Memory B cell (primary cell): Measurements from ENCODE around the gene RUVBL1.

Source experiments
- ATAC-seq: fragments of 150-1000 bp; cut with Tn5 transposase; 2 replicates; pipeline ENCODE4 v1.10.0; 2021; ENCODE audit warnings: low read depth, mild to moderate bottlenecking, moderate library complexity
- DNase-seq, 2 donors: peaks; one replicate each; pipeline ENCODE4 v3.0.0; 2022; ENCODE audit warnings: low spot score in 2 of 2
- H3K27ac Mint-ChIP-seq: one replicate; pipeline ENCODE4 v1.8.0; 2022; ENCODE audit warnings: mild to moderate bottlenecking, moderate library complexity, mixed read lengths
- H3K27me3 Mint-ChIP-seq: one replicate; pipeline ENCODE4 v1.8.0; 2022; ENCODE audit warnings: mixed read lengths
- H3K36me3 Mint-ChIP-seq: one replicate; pipeline ENCODE4 v1.8.0; 2022; ENCODE audit warnings: mild to moderate bottlenecking, mixed read lengths
- H3K4me1 Mint-ChIP-seq: one replicate; pipeline ENCODE4 v1.8.0; 2022; ENCODE audit warnings: mixed read lengths
- H3K4me3 Mint-ChIP-seq: one replicate; pipeline ENCODE4 v1.8.0; 2022; ENCODE audit warnings: mild to moderate bottlenecking, moderate library complexity, mixed read lengths
- H3K9me3 Mint-ChIP-seq: one replicate; pipeline ENCODE4 v1.8.0; 2022; ENCODE audit warnings: mixed read lengths

The RUVBL1 gene

DNA sequence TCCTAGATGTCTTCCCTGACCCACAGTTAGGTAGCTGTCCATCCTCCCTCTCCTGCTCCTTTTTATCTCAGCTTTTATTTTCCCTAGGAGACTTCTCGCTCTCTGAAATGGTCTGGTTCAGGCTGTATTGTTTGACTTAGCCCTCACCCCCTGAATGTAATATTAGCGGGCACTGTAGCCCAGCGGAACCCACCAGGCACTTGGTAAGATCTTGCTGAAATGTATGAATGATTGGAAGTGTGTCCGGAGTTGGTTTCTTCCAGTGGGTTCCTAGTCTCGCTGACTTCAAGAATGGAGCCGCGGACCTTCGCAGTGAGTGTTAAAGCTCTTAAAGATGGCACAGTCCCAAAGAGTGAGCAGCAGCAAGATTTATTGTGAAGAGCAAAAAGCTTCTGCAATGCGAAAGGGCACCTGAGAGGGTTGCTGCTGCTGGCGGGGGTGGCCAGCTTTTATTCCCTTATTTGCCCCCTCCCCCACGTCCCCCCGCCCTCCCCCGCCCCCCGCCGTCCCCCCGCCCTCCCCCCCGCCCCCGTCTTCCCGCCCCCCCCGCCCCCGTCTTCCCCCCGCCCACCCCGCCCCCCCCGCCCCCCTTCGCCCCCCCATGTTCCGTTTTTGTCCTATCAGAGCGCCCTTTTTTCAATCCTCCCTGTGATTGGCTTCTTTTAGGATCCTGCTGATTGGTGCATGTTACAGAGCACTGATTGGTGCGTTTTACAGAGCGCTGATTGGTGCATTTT, 29.0 kb upstream of the RUVBL1 start:
- ATAC-seq (peak; percentile 65), DNase-seq (no peak)
- Mint-ChIP-seq H3K36me3 (peaks cover 9% of the 10 kb centered on the region), H3K27me3 (no peaks in the 10 kb centered on the region), H3K4me1 (peaks cover 12% of the 10 kb centered on the region), H3K9me3 (peaks cover 1% of the 10 kb centered on the region), H3K4me3 (peak overlapping the region; percentile 86), H3K27ac (peak overlapping the region; percentile 89)

DNA sequence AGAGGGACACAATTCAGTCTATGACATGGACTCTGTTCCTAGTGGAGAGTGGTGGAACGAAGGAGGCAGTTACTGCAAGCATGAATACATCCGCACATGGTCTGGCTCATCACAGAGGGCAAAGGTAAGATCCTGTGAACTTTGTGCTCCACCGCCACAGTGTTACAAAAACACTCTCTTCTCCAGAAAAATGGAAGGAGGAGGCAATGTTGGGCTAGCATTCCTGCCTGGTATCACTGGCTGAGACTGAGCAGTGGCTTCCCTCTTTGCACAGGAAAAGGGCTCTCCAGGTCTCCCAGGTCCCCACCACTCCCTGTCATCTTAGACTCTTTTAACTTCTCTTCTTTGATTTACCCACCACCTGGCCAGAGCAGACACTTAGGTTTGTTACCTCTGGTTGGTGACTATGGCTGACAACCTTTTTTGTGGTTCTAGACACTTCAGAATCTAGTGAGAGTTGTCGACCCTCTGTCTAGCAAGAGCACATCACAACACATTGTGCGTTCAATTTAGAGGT, 28.2 kb upstream of the RUVBL1 start:
- ATAC-seq (no peak), DNase-seq (no peak)
- Mint-ChIP-seq H3K9me3 (peaks cover 1% of the 10 kb centered on the region), H3K4me3 (no peak overlapping the region), H3K36me3 (peaks cover 6% of the 10 kb centered on the region), H3K27ac (no peak overlapping the region), H3K27me3 (no peaks in the 10 kb centered on the region), H3K4me1 (peaks cover 12% of the 10 kb centered on the region)

DNA sequence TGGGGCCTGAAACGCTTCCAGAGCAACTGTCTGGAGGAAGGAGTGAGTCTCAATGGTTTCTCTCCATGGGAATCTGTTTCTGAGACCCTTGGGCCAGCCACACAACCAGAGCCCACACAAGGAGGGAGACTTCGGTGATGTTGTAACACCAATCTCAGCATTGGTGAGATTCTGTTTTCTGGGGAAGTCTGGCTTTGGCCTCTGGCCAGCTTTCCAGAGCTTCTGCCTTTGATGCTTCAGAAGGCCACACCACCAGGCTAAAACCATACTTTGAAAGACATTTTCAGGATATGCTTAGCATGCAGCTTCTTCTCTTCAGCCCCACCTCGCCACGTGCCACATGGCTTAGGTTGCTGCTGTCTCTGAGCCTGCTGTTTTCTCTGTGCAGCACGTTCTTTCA, 26.0 kb upstream of the RUVBL1 start:
- DNase-seq (no peak), ATAC-seq (no peak)
- H3K4me3 Mint-ChIP-seq: no peak overlapping the region
- no peak overlapping the region for H3K27ac Mint-ChIP-seq
- H3K36me3 Mint-ChIP-seq: no peaks in the 10 kb centered on the region
- H3K9me3 Mint-ChIP-seq: peaks cover 1% of the 10 kb centered on the region
- peaks cover 6% of the 10 kb centered on the region for H3K4me1 Mint-ChIP-seq
- H3K27me3 Mint-ChIP-seq: no peaks in the 10 kb centered on the region

DNA sequence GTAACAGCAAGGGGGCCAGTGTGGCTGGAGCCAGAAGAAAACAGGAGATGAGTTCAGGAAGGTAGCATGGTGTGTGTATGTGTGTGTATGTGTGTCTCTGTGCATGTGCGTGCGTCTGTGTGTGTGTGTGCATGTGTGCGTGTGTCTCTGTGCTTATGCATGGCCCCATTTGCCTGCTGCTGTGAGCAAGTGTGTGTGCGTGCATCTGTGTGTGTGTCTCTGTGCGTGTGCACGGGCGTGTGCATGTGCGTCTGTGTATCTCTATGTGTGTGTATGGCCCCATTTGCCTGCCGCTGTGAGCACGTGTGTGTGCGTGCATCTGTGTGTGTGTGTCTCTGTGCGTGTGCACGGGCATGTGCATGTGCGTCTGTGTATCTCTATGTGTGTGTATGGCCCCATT, 22.6 kb upstream of the RUVBL1 start:
- H3K27ac Mint-ChIP-seq: no peak overlapping the region
- no peaks in the 10 kb centered on the region for H3K9me3 Mint-ChIP-seq
- H3K27me3 Mint-ChIP-seq: no peaks in the 10 kb centered on the region
- no peaks in the 10 kb centered on the region for H3K4me1 Mint-ChIP-seq
- no peak overlapping the region for H3K4me3 Mint-ChIP-seq
- ATAC-seq (no peak), DNase-seq (no peak)
- no peaks in the 10 kb centered on the region for H3K36me3 Mint-ChIP-seq

DNA sequence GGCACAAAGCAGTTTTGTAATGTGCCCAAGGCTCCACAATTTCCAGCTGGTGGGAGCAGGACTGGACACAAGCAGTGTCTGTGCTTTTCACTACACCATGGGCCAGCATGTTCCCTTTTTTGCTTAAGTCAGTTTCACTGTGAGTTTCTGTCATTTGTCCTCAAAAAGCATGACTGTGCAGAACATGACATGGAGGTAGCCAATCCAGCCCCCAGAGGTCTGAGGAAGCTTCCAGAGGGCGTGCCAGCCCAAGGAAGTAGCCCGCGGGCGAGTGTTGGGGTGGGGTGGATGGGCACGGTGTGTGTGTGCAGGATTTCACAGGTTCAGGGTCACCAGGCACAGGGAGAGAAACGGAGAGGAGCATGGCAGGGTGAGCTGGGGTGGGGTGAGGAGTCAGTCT, 21.7 kb upstream of the RUVBL1 start:
- no peak for DNase-seq
- Mint-ChIP-seq H3K4me3 (no peak overlapping the region), H3K27me3 (no peaks in the 10 kb centered on the region), H3K4me1 (no peaks in the 10 kb centered on the region), H3K36me3 (no peaks in the 10 kb centered on the region), H3K9me3 (no peaks in the 10 kb centered on the region), H3K27ac (no peak overlapping the region)
- ATAC-seq: no peak

DNA sequence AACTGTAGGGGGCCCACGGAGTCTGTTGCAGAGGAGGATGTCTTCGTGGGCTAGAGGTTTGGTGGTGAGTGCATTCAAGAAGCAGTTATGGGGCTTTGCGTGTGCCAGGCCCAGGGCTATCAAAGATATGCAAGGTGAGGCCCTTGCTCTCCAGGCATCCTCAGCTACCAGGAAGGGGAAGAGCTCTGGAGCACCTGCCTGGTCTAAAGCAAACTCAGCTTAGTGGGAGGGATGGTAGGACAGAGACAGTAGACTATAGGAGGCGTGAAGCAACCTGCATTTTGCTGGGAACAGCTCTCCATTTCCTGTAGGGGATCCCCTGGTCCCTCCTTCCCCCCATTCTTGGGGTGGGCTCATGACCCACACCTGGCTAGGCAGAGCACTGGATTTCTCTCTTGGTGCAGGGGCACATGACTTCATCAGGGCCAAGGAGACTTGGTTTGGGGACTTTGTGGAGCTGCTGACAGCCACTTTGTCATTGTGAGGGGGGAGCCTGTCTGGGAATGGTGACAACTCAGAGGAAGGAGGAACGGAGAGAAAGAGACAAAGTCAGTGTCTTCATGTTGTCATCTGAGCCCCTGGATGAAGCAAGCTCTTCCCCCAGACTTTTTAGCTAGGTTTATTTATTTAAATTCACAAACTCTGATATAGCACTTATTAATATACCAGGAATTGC, 21.0 kb upstream of the RUVBL1 start:
- no peaks in the 10 kb centered on the region for H3K27me3 Mint-ChIP-seq
- no peaks in the 10 kb centered on the region for H3K9me3 Mint-ChIP-seq
- H3K36me3 Mint-ChIP-seq: no peaks in the 10 kb centered on the region
- H3K4me3 Mint-ChIP-seq: no peak overlapping the region
- ATAC-seq (no peak), DNase-seq (no peak)
- H3K27ac Mint-ChIP-seq: no peak overlapping the region
- H3K4me1 Mint-ChIP-seq: no peaks in the 10 kb centered on the region

DNA sequence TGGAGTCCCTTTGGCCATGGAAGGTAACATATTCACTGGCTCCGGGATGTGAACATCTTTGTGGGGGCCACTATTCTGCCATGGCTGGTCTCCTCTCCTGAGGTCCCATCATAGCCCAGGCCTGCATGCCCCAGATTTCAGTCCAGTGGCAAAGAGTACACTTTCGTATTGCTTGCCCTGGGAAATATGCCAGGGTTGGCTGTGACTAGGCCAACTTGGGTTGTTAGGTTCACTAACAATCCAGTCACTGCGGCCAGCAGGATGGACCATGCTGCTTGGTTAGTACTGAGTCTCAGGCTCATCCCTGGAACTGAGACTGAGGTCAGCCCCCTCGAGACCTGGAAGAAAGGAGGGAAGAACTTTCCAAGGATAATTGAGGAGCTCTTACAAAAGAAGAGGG, 19.9 kb upstream of the RUVBL1 start:
- Mint-ChIP-seq H3K27me3 (no peaks in the 10 kb centered on the region), H3K4me1 (no peaks in the 10 kb centered on the region)

DNA sequence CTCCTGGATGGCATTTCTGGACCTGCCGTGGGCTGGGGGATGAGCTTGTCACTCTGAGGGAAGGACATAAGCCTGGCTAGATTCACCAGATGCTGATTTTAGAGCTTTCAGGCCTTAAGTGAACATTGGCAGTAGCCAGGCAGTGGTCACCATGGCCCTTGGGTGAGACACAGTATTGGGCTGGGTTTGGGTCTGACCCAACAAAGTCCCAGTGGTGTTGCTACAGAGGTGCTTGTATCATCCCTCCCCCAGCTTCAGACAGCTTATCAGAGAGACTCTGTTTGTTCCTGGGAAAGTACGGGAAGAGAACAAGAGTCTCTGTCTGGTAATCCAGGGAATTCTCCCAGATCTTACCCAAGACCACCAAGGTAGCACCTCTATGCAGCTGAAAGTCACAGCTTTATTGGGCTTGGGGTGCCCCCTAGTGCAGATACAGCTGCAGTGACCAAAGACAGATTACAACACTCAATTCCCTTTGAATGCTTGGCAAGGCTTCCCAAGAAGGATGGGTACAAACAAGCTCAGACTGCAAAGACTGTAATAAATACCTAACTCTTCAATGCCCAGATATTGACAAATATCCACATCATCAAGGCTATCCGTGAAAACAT, 9.8 kb upstream of the RUVBL1 start:
- H3K9me3 Mint-ChIP-seq: no peaks in the 10 kb centered on the region
- peak; percentile 68 for ATAC-seq
- peaks cover 2% of the 10 kb centered on the region for H3K4me1 Mint-ChIP-seq
- peaks cover 3% of the 10 kb centered on the region for H3K27me3 Mint-ChIP-seq
- peaks cover 3% of the 10 kb centered on the region for H3K36me3 Mint-ChIP-seq
- no peak overlapping the region for H3K4me3 Mint-ChIP-seq
- peak in 1 of 2 donors; percentile 34 for DNase-seq
- no peak overlapping the region for H3K27ac Mint-ChIP-seq

More for the DNA sequence above, 19.9 kb upstream of the RUVBL1 start:
- Mint-ChIP-seq H3K4me3 (no peak overlapping the region), H3K27ac (no peak overlapping the region), H3K9me3 (no peaks in the 10 kb centered on the region), H3K36me3 (no peaks in the 10 kb centered on the region)
- ATAC-seq (no peak), DNase-seq (no peak)

DNA sequence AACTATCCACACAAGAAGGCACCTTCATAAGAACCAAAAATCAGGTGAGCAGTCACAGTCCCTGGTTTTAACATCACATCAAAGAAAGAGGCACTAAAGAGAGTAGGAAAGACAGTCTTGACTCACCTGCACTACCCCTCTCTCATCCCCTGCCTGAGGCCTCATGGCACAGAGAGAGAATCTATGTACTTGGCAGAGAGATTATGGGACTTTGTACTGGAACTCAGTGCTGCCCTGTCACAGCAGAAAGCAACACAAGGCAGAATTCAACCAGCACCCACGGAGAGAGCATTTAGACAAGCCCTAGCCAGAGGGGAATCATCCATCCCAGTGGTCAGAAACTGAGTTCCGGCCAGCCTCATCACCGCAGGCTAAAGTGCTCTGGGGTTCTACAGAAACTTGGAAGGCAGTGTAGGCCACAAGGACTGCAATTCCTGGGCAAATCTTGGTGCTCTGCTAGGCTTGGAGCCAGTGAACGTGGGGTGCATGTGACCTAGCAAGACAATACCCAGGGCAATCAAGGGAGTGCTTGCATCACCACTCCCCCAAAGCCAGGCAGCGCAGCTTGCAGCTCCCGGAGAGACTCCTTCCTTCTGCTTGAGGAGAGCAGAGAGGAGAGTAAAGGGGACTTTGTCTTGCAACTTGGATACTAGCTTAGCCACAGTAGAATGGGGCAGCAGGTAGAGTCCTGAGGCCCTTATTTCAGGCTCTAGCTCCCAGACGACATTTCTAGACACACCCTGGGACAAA, 8.5 kb upstream of the RUVBL1 start:
- ATAC-seq (no peak), DNase-seq (no peak)
- Mint-ChIP-seq H3K27ac (no peak overlapping the region), H3K4me3 (no peak overlapping the region), H3K36me3 (peaks cover 3% of the 10 kb centered on the region), H3K9me3 (no peaks in the 10 kb centered on the region), H3K4me1 (peaks cover 2% of the 10 kb centered on the region), H3K27me3 (peaks cover 2% of the 10 kb centered on the region)

DNA sequence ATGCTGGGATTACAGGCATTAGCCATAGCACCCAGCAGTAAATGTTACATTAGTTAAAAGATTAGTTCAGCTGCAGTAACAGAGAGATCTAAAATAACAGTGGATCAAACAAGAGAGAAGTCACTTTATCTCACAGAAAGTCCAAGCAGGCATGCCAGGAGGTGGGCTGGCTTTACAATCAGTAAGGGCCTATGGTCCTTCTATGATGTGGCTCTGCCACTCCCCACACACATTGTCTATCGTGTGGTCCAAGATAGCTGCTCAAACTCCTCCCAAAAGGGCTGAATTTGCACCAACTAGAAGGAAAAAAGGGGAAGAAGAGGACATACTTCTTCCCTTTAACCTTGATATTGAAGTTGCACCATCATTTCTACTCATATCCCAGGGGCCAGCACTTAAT, 4.6 kb upstream of the RUVBL1 start:
- no peak for ATAC-seq
- H3K27ac Mint-ChIP-seq: no peak overlapping the region
- H3K27me3 Mint-ChIP-seq: no peaks in the 10 kb centered on the region
- DNase-seq: no peak
- H3K36me3 Mint-ChIP-seq: peaks cover 3% of the 10 kb centered on the region
- H3K4me1 Mint-ChIP-seq: peaks cover 8% of the 10 kb centered on the region
- H3K4me3 Mint-ChIP-seq: no peak overlapping the region
- H3K9me3 Mint-ChIP-seq: peaks cover 3% of the 10 kb centered on the region

DNA sequence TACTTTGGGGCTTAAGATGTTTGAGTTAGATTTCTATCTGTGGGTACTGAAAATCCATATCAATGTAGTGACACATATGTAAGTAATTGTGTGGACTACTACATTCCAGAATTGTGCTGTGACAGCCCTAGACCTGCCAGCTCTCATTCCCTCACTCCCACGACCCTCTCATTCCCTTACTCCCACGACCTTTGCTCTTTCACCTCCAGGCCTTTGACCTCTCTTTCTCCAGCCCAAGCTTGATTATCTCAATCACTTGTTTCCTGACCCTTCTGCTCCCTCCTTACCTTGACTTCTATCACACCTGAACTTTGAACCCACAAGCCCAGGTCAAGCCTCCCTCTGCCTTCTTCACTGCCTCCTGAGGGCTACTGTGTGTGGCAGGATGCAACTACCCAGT, 3.6 kb upstream of the RUVBL1 start:
- Mint-ChIP-seq H3K27me3 (no peaks in the 10 kb centered on the region), H3K27ac (peak overlapping the region; percentile 9)
- ATAC-seq: no peak

DNA sequence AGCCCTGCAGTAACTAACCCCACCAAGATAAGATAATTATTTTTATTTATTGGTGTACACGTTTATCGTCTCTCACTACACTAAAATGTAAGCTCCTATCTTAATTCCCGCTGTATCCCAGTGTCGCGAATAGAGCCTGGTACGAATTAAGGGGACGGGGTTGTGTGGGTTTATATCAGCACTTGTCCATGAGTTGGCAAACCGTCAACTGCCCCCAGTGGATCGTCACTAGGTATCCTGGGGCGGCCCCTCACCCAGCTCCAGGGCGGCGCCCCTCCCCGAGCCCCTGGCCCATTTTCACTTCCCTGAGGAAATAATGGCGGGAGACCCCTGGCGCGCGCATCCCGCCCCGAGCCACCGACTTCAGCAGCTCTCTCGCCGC, 465 bp downstream of the RUVBL1 start:
- no peaks in the 10 kb centered on the region for H3K27me3 Mint-ChIP-seq
- DNase-seq (no peak), ATAC-seq (no peak)
- peak overlapping the region; percentile 96 for H3K27ac Mint-ChIP-seq
- H3K9me3 Mint-ChIP-seq: peaks cover 3% of the 10 kb centered on the region
- H3K36me3 Mint-ChIP-seq: peaks cover 13% of the 10 kb centered on the region
- peaks cover 18% of the 10 kb centered on the region for H3K4me1 Mint-ChIP-seq
- peak overlapping the region; percentile 98 for H3K4me3 Mint-ChIP-seq

More for the DNA sequence above, 3.6 kb upstream of the RUVBL1 start:
- DNase-seq: no peak
- Mint-ChIP-seq H3K4me1 (peaks cover 12% of the 10 kb centered on the region), H3K4me3 (no peak overlapping the region), H3K36me3 (peaks cover 3% of the 10 kb centered on the region), H3K9me3 (peaks cover 3% of the 10 kb centered on the region)

DNA sequence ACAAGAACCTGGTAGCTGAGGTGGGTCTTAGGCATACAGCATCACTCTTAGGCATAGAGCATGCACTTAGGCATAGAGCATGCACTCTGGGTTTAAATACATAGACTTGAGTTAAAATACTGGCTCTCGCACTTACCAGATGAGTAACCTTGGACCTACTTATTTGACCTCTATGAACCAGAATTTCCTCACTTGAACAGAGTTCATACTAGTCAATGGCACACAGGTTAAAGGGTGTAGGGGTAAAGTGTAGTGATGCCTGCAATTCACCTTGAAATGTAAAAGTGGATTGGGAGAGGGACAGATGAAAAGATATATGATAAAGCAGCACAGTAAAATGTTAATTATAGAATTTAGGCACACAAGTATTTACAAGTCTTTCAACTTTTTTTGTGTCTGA, 1.6 kb downstream of the RUVBL1 start:
- H3K36me3 Mint-ChIP-seq: peaks cover 20% of the 10 kb centered on the region
- DNase-seq (no peak), ATAC-seq (no peak)
- peak overlapping the region; percentile 50 for H3K4me3 Mint-ChIP-seq
- H3K27ac Mint-ChIP-seq: no peak overlapping the region
- H3K27me3 Mint-ChIP-seq: no peaks in the 10 kb centered on the region
- peaks cover 18% of the 10 kb centered on the region for H3K4me1 Mint-ChIP-seq
- H3K9me3 Mint-ChIP-seq: peaks cover 3% of the 10 kb centered on the region
